ENCODE measurements around the gene IL1RAPL2. TPM values are rescaled to one million over a fixed set of nuclear protein-coding genes. Genes with fewer than 3 reads are reported as not detected.

Gene IL1RAPL2
- total and polyA plus RNA-seq, 10 of the 15 experiments (the other 5 are each of a cell fraction or from before 2014, with no cell fraction given) = 0.19 TPM; not detected in 9

DNA sequence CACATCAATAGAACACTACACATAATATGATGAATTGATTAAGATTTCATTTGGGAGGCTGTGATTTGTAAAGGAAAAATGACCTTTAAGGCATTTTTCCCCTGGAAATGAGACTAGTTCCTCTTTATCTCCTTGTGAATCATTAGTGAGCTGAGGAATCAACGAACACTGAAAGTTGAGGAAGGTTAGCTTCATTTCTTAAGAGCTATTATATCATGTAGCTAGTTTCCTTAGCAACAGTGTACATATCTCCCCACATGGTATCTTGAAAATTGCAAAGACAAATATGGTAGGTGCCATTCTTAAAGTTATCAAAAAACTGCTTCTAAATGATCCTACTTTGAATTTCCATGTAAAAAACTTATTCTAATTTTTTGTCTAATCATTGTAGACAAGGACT lies 1128.8 kb downstream of the IL1RAPL2 start:
- Histone ChIP-seq H3K79me2 (ENCODE audit: control insufficient read depth, insufficient read depth, low read length) (no peaks in the 10 kb centered on the region), H3K27ac (ENCODE audit: control insufficient read depth, insufficient read depth) (no peak overlapping the region), H4K20me1 (ENCODE audit: control insufficient read depth, insufficient read depth) (no peaks in the 10 kb centered on the region), H3K27me3 (replicated peaks in 1 of 2; ENCODE audit: control insufficient read depth in 2 of 2, insufficient read depth in 2 of 2, low read length in 1 of 2) (no peaks in the 10 kb centered on the region), H3K4me3 (no peak overlapping the region), H3K36me3 (ENCODE audit: control insufficient read depth in 2 of 2, insufficient read depth in 2 of 2, low read length in 1 of 2) (no peaks in the 10 kb centered on the region), H3K4me2 (ENCODE audit: control insufficient read depth, insufficient read depth) (no peak overlapping the region), H3K4me1 (ENCODE audit: control insufficient read depth, insufficient read depth, low read length) (no peaks in the 10 kb centered on the region), H2AFZ (ENCODE audit: control insufficient read depth, low read depth, low read length) (no peak overlapping the region), H3K9ac (ENCODE audit: control insufficient read depth, insufficient read depth, low read length) (no peak overlapping the region), H3K9me3 (replicated peaks; ENCODE audit: control insufficient read depth, insufficient read depth, low read length) (no peaks in the 10 kb centered on the region)
- ChIA-PET POLR2A (no interaction called here), CTCF (interaction anchor here (1.3 kb wide), 1 partner anchor 10 kb away, joined by 3 read pairs; no protein-coding TSS in a partner anchor), SMC1A (ENCODE audit: uncharacterized antibody, unreplicated experiment) (no interaction called here), RAD21 (ENCODE audit: unreplicated experiment) (no interaction called here)
- DNase-seq (ENCODE audit: low read depth, low spot score) (no peak), ATAC-seq (no peak), FAIRE-seq (no peak)
- in situ Hi-C loops (cut with MboI) = no loop called here
- intact Hi-C loops (cut with micrococcal nuclease; ENCODE audit: unreplicated experiment) = no loop called here
- TF ChIP-seq EGR1 (IDR thresholded peaks at IDR 0.05; ENCODE audit: borderline replicate concordance in 1 of 2, low read depth in 2 of 2, low read length in 2 of 2) = no peak
- no peak for TF ChIP-seq JUND (IDR thresholded peaks at IDR 0.05; ENCODE audit: low read depth, low read length)
- TF ChIP-seq CBX5 (IDR thresholded peaks at IDR 0.05; ENCODE audit: low read depth) = no peak
- no peak for TF ChIP-seq SMAD1 (IDR thresholded peaks at IDR 0.05; ENCODE audit: low read depth, partially characterized antibody)
- TF ChIP-seq KDM1A (IDR thresholded peaks at IDR 0.05; ENCODE audit: borderline replicate concordance) = no peak
- TF ChIP-seq ZNF384 (IDR thresholded peaks at IDR 0.05; ENCODE audit: borderline replicate concordance, low read depth, low read length) = no peak
- no peak for TF ChIP-seq SP1 (IDR thresholded peaks at IDR 0.05; ENCODE audit: low read depth, low read length)
- TF ChIP-seq SIX5 (IDR thresholded peaks at IDR 0.05; ENCODE audit: low read depth, low read length, severe bottlenecking) = no peak
- TF ChIP-seq E4F1 (IDR thresholded peaks at IDR 0.05; ENCODE audit: borderline replicate concordance, partially characterized antibody) = no peak
- no peak for TF ChIP-seq FOXM1 (IDR thresholded peaks at IDR 0.05; ENCODE audit: low read depth, low read length)
- TF ChIP-seq CHD1 (IDR thresholded peaks at IDR 0.05; ENCODE audit: low read depth, low read length) = no peak
- TF ChIP-seq, protein P1, sequence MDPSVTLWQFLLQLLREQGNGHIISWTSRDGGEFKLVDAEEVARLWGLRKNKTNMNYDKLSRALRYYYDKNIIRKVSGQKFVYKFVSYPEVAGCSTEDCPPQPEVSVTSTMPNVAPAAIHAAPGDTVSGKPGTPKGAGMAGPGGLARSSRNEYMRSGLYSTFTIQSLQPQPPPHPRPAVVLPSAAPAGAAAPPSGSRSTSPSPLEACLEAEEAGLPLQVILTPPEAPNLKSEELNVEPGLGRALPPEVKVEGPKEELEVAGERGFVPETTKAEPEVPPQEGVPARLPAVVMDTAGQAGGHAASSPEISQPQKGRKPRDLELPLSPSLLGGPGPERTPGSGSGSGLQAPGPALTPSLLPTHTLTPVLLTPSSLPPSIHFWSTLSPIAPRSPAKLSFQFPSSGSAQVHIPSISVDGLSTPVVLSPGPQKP (IDR thresholded peaks at IDR 0.05; ENCODE audit: low read depth, low read length) = no peak
- TF ChIP-seq, protein P2, sequence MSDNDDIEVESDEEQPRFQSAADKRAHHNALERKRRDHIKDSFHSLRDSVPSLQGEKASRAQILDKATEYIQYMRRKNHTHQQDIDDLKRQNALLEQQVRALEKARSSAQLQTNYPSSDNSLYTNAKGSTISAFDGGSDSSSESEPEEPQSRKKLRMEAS (IDR thresholded peaks at IDR 0.05; ENCODE audit: low read depth, low read length) = no peak
- TF ChIP-seq, protein P3, sequence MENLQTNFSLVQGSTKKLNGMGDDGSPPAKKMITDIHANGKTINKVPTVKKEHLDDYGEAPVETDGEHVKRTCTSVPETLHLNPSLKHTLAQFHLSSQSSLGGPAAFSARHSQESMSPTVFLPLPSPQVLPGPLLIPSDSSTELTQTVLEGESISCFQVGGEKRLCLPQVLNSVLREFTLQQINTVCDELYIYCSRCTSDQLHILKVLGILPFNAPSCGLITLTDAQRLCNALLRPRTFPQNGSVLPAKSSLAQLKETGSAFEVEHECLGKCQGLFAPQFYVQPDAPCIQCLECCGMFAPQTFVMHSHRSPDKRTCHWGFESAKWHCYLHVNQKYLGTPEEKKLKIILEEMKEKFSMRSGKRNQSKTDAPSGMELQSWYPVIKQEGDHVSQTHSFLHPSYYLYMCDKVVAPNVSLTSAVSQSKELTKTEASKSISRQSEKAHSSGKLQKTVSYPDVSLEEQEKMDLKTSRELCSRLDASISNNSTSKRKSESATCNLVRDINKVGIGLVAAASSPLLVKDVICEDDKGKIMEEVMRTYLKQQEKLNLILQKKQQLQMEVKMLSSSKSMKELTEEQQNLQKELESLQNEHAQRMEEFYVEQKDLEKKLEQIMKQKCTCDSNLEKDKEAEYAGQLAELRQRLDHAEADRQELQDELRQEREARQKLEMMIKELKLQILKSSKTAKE (IDR thresholded peaks at IDR 0.05; ENCODE audit: low read depth, poor library complexity, severe bottlenecking) = no peak
- TF ChIP-seq POLR2AphosphoS5 (IDR thresholded peaks at IDR 0.05; ENCODE audit: low read length) = no peak
- TF ChIP-seq RBBP5 (conservative IDR thresholded peaks at IDR 0.05) = no peak
- TF ChIP-seq MEF2A (IDR thresholded peaks at IDR 0.05; ENCODE audit: insufficient read depth, low read depth, low read length) = no peak
- no peak for TF ChIP-seq KAT2A (conservative IDR thresholded peaks at IDR 0.05; ENCODE audit: control insufficient read depth, low read depth, low read length)
- TF ChIP-seq ETV6 (conservative IDR thresholded peaks at IDR 0.05 in 1 of 2, IDR thresholded peaks at IDR 0.05 in 1 of 2; ENCODE audit: borderline replicate concordance in 1 of 2, low read depth in 1 of 2) = no peak
- 0% methylated on average over 1 of the region's 1 CpG for WGBS (ENCODE audit: insufficient coverage, insufficient replicate concordance, low lambda C conversion rate, missing lambda C conversion rate)
- no TSS peak for BruUV-seq (replicated peaks)
